B cell (primary cell): ENCODE measurements around the gene IL17F. TPM values are rescaled to one million over a fixed set of nuclear protein-coding genes. Genes with fewer than 3 reads are reported as not detected.

Experiments used
- ATAC-seq: fragments of 200-7000 bp; cut with Tn5 transposase; one replicate; pipeline ENCODE4 v1.10.0; 2021; ENCODE audit warnings: low read depth, mild to moderate bottlenecking, moderate number of reproducible peaks, moderate library complexity
- CTCF ChIA-PET: fragments of 350-600 bp; sonication (Branson Sonifier 250); formaldehyde crosslinking; loops from one replicate; lab custom pipeline; 2021; ENCODE audit warnings: antibody characterized with exemption, inconsistent platforms; lab: Charles Lee
- POLR2A ChIA-PET: fragments of 350-600 bp; sonication (Branson Sonifier 250); formaldehyde crosslinking; loops from one replicate; lab custom pipeline; 2021; ENCODE audit warnings: antibody characterized with exemption; lab: Charles Lee
- DNase-seq: peaks from one replicate; pipeline ENCODE4 v3.0.0; 2013
- H2AFZ ChIP-seq: 2 replicates; pipeline ENCODE4 v1.6.1; 2012; ENCODE audit warnings: mild to moderate bottlenecking, low read depth, low read length; ENCODE audit not compliant: insufficient read depth, poor library complexity, severe bottlenecking
- H3K27ac ChIP-seq, 2 donors: 1 replicate in 1 of 2; 2 replicates in 1 of 2; pipeline ENCODE4 v1.5.1; 2012 to 2013; ENCODE audit warnings: low read length in 2 of 2, mild to moderate bottlenecking in 2 of 2, moderate library complexity in 1 of 2
- H3K27me3 ChIP-seq, 4 experiments: fragments of 200-600 bp in 1 of 4; sonication (generic) in 1 of 4; replicated peaks in 1 of 4; 1 replicate in 2 of 4; 2 replicates in 2 of 4; pipeline versions ENCODE4 v1.6.1 to v1.7.0; 2013 to 2016; ENCODE audit warnings: low read length in 3 of 4, mild to moderate bottlenecking in 2 of 4, mixed read lengths in 1 of 4, moderate library complexity in 1 of 4; ENCODE audit not compliant: insufficient read depth in 4 of 4, control insufficient read depth in 3 of 4; ENCODE audit errors: control extremely low read depth in 1 of 4
- H3K36me3 ChIP-seq, 2 experiments: replicated peaks in 1 of 2; 1 replicate in 1 of 2; 2 replicates in 1 of 2; pipeline versions ENCODE4 v1.6.1 to v1.7.1; 2013; ENCODE audit warnings: low read length in 1 of 2; ENCODE audit not compliant: insufficient read depth in 2 of 2, control insufficient read depth in 1 of 2; ENCODE audit errors: control extremely low read depth in 1 of 2, extremely low read depth in 1 of 2
- H3K4me1 ChIP-seq, 2 donors: fragments of 200-600 bp in 1 of 2; sonication (generic) in 1 of 2; 1 replicate in 1 of 2; 2 replicates in 1 of 2; pipeline versions ENCODE4 v1.5.1 to v1.6.1; 2013 to 2017; ENCODE audit warnings: low read length in 2 of 2; ENCODE audit not compliant: control insufficient read depth in 2 of 2, insufficient read depth in 2 of 2
- H3K4me2 ChIP-seq: replicated peaks from 2 replicates; pipeline ENCODE3; 2012; ENCODE audit warnings: mild to moderate bottlenecking, low read depth, low read length; ENCODE audit not compliant: poor library complexity, severe bottlenecking
- H3K4me3 ChIP-seq, 5 experiments: fragments of 200-600 bp in 1 of 5; sonication (generic) in 1 of 5; 1 replicate in 3 of 5; 2 replicates in 2 of 5; pipeline versions ENCODE4 v1.5.1 to v1.7.0; 2011 to 2016; ENCODE audit warnings: low read length in 4 of 5, mild to moderate bottlenecking in 4 of 5, low read depth in 2 of 5, control low read depth in 1 of 5, moderate library complexity in 1 of 5; ENCODE audit not compliant: insufficient read depth in 1 of 5; ENCODE audit errors: control extremely low read depth in 1 of 5, extremely low read depth in 1 of 5
- H3K79me2 ChIP-seq: fragments of 200-600 bp; sonication (generic); one replicate; pipeline ENCODE4 v1.6.0; 2016; ENCODE audit warnings: low read length; ENCODE audit not compliant: control insufficient read depth, insufficient read depth
- H3K9ac ChIP-seq: fragments of 200-600 bp; sonication (generic); 2 replicates; pipeline ENCODE4 v1.6.1; 2017; ENCODE audit warnings: mild to moderate bottlenecking, low read length, moderate library complexity
- H3K9me3 ChIP-seq, 3 donors: one replicate each; pipeline versions ENCODE4 v1.6.1 to v1.7.1; 2013; ENCODE audit warnings: low read length in 2 of 3; ENCODE audit not compliant: control insufficient read depth in 2 of 3, insufficient read depth in 1 of 3; ENCODE audit errors: control extremely low read depth in 1 of 3
- H4K20me1 ChIP-seq: 2 replicates; pipeline ENCODE4 v1.6.0; 2012; ENCODE audit warnings: mild to moderate bottlenecking, low read length; ENCODE audit not compliant: insufficient read depth, control insufficient read depth, poor library complexity, severe bottlenecking
- H3K27ac Mint-ChIP-seq: one replicate; pipeline ENCODE4 v1.8.0; 2021; ENCODE audit warnings: mixed read lengths
- H3K27me3 Mint-ChIP-seq: one replicate; pipeline ENCODE4 v1.8.0; 2021; ENCODE audit warnings: mixed read lengths
- H3K4me1 Mint-ChIP-seq: one replicate; pipeline ENCODE4 v1.8.0; 2021; ENCODE audit warnings: mixed read lengths
- H3K4me3 Mint-ChIP-seq: one replicate; pipeline ENCODE4 v1.8.0; 2021; ENCODE audit warnings: mixed read lengths
- H3K9me3 Mint-ChIP-seq: one replicate; pipeline ENCODE4 v1.8.0; 2022; ENCODE audit warnings: mixed read lengths; ENCODE audit not compliant: insufficient read depth
- EZH2 ChIP-seq: IDR thresholded peaks from 2 replicates; pipeline ENCODE4 v1.6.1; 2012; ENCODE audit warnings: borderline replicate concordance, low read depth, mild to moderate bottlenecking, moderate library complexity, low read length; ENCODE audit not compliant: insufficient read depth, poor library complexity, severe bottlenecking
- WGBS: methylation state at CpG from one replicate; pipeline ENCODE4 v1.1.5; 2013; ENCODE audit warnings: missing lambda C conversion rate; ENCODE audit not compliant: insufficient coverage; 5-methylcytosine and 5-hydroxymethylcytosine counted together
- intact Hi-C: fragments of 100-400 bp; cut with micrococcal nuclease; formaldehyde crosslinking; loops from one replicate; pipeline ENCODE4 v1.10.0; 2022
- polyA plus RNA-seq: library from polyadenylated mRNA; depleted of rRNA; stranded (reverse); fragments of >200 nt; gene quantifications from 2 replicates; pipeline ENCODE4 v1.2.3, GENCODE V29; 2012
- total RNA-seq, 2 donors: library from RNA; stranded (reverse); fragments of 120-200 nt in 1 of 2; gene quantifications; 1 replicate in 1 of 2; 2 replicates in 1 of 2; pipeline versions ENCODE4 v1.2.3 to v1.2.4, GENCODE V29; 2013 to 2022
- TF ChIP-seq, protein P1 (sequence below): fragments of 200-600 bp; IDR thresholded peaks from one replicate; pipeline ENCODE4 v1.8.0; 2022; ENCODE audit warnings: antibody characterized with exemption, mild to moderate bottlenecking

The IL17F gene
- total and polyA plus RNA-seq, 2 donors (not counting 1 experiment from before 2014, with no cell fraction given), result not detected

DNA sequence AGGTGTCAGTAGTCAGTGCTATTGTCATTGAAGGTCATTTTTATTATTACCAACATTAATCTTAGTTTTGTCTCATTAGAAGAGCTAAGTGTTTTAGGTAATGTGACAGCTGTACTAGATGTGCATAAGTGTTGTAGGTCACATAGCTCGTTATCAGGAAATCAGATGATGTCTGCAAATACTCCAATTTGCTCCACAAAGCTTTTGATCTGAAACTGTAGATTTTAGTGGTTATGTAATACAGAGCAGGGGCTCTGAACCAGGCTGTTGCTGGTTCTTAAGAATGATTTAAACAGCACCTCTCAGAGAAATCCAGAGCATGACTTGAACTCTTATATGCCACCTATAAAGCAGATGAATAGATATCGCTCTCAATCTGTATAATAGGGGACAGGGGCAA is 2.5 kb downstream of the IL17F start:
- TF ChIP-seq, protein P1, sequence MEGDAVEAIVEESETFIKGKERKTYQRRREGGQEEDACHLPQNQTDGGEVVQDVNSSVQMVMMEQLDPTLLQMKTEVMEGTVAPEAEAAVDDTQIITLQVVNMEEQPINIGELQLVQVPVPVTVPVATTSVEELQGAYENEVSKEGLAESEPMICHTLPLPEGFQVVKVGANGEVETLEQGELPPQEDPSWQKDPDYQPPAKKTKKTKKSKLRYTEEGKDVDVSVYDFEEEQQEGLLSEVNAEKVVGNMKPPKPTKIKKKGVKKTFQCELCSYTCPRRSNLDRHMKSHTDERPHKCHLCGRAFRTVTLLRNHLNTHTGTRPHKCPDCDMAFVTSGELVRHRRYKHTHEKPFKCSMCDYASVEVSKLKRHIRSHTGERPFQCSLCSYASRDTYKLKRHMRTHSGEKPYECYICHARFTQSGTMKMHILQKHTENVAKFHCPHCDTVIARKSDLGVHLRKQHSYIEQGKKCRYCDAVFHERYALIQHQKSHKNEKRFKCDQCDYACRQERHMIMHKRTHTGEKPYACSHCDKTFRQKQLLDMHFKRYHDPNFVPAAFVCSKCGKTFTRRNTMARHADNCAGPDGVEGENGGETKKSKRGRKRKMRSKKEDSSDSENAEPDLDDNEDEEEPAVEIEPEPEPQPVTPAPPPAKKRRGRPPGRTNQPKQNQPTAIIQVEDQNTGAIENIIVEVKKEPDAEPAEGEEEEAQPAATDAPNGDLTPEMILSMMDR, result no peak
- TF ChIP-seq EZH2, result no peak
- Histone ChIP-seq H3K9ac (no peak overlapping the region), H3K27ac (no peak overlapping the region), H3K36me3 (no peaks in the 10 kb centered on the region), H3K9me3 (no peaks in the 10 kb centered on the region), H3K4me1 (no peaks in the 10 kb centered on the region), H3K4me2 (no peak overlapping the region), H3K27me3 (peaks cover 0 to 4% (median 0%) of the 10 kb centered on the region in 4 experiments), H3K4me3 (no peak overlapping the region), H3K79me2 (no peaks in the 10 kb centered on the region), H4K20me1 (no peaks in the 10 kb centered on the region), H2AFZ (no peak overlapping the region)
- intact Hi-C loops, result no loop called here
- POLR2A ChIA-PET, result no interaction called here
- CTCF ChIA-PET, result interaction anchor here (1.7 kb wide), 1 partner anchor 1477 kb away, joined by 3 read pairs; no protein-coding TSS in a partner anchor
- Mint-ChIP-seq H3K4me1 (no peaks in the 10 kb centered on the region), H3K4me3 (no peak overlapping the region), H3K9me3 (no peaks in the 10 kb centered on the region), H3K27me3 (peaks cover 11% of the 10 kb centered on the region), H3K27ac (no peak overlapping the region)
- ATAC-seq (no peak), DNase-seq (no peak)
- WGBS, result 100% methylated on average over 1 of the region's 2 CpGs

DNA sequence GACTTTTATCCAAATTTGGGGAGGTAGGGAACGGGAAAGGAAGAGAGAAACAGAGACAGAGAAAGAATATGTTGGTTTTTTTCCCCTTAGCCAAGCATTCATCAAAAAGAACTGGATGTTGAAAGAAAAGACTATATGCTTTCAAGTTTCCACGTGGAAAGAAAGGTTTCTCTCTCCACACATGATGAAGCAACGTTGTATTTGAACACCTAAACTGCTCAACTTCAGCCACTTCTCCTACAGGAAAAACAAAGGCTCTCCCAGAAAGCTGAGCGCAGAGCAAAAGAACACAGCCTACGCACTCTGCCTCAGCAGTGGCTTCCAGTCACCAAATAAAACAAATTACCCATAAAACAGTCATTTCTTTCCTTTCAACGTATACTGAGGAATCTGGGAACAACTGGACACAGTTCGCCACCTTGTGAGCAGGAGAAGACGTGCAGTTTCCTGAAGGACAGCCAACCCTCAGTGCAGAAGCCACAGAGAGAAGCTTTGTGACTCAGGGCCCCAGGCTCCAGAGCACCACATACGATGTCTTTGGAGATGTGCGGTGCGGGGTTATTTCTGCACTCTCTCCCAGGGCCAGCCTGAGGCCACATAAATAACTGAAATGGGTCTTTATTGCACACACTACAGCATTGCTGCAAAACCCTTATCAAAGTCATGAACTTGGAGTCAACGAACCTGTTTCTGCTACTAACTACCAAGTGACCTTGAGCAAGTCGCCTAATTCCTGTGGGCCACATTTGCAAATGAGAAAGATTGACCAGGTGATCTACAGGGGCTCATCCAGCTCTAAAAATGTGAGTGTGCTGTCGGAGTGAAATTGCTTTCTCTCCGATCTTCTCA is 10.1 kb downstream of the IL17F start:
- no peak overlapping the region for H3K4me3 ChIP-seq
- H3K36me3 ChIP-seq, result no peaks in the 10 kb centered on the region
- no peaks in the 10 kb centered on the region for H3K4me1 ChIP-seq
- H3K9ac ChIP-seq, result no peak overlapping the region
- no peak overlapping the region for H2AFZ ChIP-seq
- DNase-seq, result no peak
- no peaks in the 10 kb centered on the region for H3K79me2 ChIP-seq
- Mint-ChIP-seq H3K27me3 (peaks cover 12% of the 10 kb centered on the region), H3K4me1 (no peaks in the 10 kb centered on the region), H3K27ac (no peak overlapping the region), H3K9me3 (no peaks in the 10 kb centered on the region), H3K4me3 (no peak overlapping the region)
- H3K27me3 ChIP-seq, result peaks cover 0 to 4% (median 2%) of the 10 kb centered on the region in 4 experiments
- no peak for ATAC-seq
- TF ChIP-seq EZH2, result no peak
- TF ChIP-seq, protein P1, result no peak
- H3K27ac ChIP-seq, result no peak overlapping the region
- ChIA-PET POLR2A (no interaction called here), CTCF (no interaction called here)
- no peak overlapping the region for H3K4me2 ChIP-seq
- no peaks in the 10 kb centered on the region for H3K9me3 ChIP-seq
- intact Hi-C loops, result no loop called here
- H4K20me1 ChIP-seq, result no peaks in the 10 kb centered on the region
- WGBS, result 66% methylated on average over 10 of the region's 15 CpGs
